ENCODE results near the gene SPIRE1.
"Not testable (repeated sequence)": the region's sequence is repeated elsewhere in the genome, so short reads cannot be mapped to it uniquely, and the experiment has no call there.

Gene SPIRE1

DNA sequence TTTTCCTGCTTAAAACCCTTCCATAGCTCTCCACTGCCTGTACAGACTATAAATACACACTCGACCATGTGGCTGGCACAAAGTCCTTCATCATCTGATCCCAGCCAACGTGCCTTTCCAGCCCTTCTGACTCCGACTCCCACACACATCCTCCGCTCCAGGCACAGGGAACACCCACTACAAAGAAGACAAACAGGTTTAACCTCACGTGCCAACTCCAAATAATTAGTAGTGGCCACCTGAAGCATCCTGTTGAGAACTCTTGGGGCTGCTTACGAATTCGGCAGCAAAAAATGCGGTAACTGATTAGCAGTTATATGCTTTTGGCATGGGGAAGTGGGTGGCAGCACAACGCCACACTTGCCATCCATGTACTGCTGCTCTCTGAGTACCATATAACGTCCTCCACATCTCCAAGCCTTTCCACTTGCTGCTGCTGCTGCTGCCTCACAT is 12.1 kb downstream of the SPIRE1 start:
- DNase-seq, result no peak

DNA sequence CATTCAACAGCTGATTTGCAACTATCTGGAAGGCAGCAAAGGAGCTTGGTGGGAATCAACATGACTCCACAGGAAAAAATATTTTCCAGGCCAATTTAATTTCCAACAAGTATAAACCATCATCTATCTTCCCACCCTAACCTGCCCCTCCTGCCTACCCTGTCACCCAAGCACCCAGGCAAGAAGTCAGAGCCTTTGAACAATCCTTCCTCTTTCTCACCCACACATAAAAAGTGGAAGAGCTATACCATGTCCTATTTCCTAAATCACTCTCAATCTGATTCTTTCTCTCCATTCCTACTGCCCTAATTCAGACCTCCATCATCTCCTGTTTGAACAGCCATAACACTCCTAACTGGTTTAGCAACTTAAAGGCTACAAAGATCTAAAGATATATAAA is 12.7 kb downstream of the SPIRE1 start:
- DNase-seq, result no peak

DNA sequence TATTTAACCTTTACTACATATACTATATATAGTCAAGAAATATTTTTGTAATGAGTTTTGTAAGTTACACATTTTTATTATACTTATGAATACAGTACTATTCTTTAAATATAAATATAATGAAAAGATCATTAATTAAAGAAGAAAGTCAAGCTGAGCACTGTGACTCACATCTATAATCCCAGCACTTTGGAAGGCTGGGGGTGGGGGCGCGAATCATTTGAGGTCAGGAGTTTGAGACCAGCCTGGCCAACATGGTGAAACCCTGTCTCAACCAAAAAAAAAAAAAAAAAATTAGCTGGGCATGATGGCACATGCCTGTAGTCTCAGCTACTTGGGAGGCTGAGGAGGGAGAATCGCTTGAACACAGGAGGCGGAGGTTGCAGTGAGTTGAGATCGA is 14.2 kb downstream of the SPIRE1 start:
- not testable (repeated sequence) for DNase-seq

DNA sequence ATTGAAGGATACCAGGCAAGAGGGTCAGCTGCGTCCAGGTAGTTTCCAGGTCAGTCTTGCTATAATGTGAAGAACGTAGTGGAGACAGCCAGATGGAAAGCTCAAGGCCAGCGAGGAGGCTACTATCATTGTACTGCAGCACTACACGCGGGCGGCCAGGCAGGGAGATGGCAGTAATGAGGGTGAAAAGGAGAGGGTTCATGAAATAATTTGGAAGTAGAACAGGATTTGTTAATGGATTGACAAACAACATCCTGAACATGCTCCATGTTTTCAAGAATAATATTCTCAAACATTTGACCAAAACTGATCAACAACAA is 17.1 kb downstream of the SPIRE1 start:
- DNase-seq, result no peak

DNA sequence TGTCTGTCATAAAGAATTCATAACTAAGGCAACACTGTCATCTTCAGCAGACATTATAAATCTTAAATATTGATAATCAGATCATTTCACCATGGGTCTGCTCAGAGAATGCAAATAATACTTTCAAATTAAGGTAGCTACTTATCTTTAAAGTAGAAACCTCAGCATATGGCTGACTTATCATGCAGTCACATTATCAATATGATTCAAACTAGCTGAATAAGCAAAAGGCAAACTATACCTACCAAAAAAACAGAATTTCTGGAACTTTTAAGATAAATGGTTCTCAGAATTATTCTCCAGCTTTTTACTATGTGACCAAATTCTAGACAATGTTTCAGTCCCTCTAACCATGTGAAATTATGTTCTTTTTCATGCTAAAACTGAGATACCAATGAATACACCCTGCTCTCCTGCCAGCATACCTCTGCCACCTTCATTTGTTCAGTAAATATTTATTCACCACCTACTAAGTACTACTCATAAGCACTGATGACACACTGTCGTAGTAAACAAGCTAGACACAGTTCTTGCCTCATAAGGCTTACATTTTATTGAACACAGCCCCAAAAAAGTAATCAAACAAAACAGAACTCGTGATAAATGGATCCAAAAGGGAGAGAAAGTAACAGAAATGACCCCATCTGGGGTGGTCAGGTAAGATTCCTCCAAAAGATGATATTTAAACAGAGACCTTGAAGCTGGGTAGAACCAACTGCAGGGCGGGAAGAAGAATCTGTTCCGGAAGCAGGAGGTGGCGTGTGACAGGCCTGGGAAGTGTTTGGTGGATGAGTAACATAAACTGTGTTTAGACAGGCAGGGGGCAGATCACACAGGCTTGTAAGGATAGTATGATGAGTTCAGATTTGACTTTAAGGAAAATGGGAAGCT is 17.7 kb downstream of the SPIRE1 start:
- no peak for DNase-seq

DNA sequence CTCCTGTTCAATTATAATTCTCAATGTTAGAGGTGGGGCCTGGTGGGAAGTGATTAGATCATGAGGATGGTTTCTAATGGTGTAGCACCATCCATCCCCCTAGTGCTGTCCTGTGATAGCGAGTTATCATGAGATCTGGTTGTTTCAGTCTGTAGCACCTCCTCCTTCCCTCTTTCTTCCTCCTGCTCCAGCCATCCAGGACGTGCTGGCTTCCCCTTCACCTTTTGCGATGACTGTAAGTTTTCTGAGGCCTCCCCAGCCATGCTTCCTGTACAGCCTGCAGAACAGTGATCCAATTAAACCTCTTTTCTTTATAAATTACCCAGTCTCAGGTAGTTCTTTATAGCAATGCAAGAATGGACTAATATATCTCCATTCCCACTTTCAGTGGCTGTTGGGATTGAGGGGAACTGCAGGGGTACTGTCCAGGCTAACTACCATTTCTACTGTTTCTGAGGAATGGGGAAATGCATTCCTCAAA is 19.2 kb downstream of the SPIRE1 start:
- DNase-seq, result no peak

DNA sequence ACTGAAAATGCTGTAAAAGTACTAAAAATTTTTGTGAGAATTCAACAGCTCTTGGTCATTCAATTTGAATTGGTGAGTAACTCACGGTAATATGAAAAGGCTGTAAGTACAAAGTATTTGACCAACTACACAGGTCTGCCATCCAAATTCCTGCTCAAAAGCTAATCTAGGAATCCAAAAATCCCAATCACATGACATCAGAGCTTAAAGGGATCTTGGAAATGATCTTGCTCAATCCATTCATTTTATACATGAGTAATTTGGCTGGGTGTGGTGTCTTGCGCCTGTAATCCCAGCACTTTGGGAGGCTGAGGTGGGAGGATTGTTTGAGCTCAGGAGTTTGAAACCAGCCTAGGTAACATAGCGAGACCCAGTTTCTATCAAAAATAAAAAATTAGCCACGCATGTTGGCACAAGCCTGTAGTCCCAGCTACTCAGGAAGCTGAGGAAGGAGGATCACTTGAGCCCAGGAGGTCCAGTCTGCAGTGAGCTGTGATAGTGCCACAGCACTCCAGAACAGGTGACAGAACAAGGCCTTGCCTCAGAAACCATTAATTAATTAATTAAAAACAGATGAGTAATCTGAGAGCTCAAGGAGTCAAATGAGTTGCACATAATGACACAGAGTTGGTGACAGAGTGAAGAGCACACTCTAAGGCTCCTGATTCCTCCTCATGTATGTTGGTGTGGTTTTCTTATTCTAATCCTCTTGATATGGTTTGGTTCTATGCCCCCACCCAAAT is 19.8 kb downstream of the SPIRE1 start:
- DNase-seq, result no peak

DNA sequence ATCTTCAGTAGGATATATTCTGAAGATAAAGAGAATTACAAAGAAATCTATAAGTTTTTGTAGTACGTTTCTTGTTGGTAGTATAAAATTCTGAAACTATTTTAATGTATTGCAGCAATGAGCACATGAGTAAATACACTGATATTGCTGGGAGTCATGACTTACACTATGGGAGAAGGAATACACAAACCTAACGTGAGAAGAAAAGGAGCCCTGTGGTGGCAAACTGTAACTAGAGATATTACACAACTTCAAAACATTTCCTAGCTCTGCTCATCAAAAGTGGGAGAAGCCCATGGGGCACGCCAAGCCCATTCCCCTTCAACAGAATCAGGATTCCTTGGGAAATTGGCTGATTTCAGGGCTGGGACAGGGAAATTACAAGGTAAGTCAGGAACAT is 20.5 kb downstream of the SPIRE1 start:
- no peak for DNase-seq

DNA sequence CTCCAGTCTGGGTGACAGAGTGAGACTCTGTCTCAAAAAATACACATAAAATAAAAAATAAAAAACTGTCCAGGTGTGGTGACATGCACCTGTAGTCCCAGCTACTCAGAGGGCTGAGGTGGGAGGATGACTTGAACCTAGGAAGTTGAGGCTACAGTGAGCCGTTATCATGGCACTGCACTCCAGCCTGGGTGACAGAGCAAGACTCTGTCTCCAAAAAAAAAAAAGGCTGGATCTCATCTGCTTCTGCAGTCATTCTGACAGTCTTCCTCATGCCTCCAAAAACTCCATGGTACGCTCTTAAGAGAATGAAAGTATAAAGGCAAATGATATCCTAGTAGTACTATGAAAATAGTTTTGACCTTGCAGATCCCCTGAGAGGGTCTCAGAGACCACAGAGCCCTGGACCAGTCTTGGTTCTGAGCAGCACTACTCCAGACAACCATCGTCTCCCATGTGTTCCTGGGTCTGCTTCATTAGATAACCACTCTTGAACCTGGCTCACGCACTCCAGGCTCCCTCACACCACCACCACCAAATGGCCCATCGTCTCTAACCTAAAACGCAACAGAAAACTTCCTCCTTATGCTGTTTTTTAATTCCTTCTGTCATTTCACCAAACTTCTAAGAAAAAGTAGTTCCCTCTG is 26.0 kb downstream of the SPIRE1 start:
- no peak for DNase-seq

DNA sequence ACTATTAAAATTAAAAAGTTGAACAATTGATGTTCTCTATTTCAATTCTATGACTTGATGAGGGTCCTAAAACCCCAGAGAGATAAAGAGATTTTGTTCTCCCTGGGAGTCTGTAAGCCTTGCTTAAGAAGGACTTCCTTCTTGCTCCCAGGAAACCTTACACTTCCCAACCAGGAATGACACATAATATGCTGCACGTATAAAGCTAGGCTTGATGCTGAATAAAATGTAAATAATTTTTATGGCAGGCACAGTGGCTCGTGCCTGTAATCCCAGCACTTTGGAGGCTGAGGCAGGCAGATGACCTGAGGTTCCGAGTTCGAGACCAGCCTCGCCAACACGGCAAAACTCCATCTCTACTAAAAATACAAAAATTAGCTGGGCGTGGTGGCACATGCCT is 27.8 kb downstream of the SPIRE1 start:
- DNase-seq, result no peak

DNA sequence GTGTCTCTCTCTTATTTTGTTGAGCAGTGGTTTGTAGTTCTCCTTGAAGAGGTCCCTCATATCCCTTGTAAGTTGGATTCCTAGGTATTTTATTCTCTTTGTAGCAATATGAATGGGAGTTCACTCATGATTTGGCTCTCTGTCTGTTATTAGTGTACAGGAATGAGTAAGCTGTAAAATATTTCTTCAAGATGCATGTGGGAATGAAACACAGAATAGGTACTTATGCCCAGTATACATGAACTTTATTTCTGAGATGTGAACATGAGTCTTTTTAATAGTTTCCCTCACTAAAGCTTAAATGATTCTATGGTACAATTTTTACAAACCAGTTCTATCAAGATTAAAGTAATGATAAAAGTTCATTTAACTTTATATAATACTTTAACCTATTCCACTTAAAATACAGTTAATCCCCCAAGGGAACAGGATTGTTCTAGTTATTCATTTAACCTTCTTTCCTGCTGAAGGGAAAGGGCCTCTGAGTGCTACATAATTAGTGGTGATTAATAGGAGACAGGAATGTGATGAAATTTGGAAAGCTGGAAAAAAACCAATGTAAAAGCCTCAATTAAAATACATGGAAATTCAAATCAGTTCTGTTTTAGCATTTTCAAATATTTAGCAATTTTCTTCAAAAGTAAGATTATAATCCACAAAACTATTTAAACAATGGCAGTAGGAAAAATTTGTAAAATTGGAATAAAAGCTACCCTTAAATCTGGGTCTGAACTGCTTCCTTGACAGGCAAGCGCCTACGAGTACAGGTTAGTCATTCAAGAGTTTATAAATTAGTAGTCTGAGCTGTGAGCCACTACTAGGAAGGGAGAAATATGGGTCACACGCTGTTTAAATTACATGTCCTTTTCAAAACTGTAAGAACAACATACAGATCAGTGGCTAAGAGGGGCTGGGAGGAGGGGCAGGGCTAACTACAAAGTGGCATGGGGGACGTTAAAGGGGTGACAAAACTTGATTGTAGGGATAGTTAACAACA is 28.9 kb downstream of the SPIRE1 start:
- no peak for DNase-seq

DNA sequence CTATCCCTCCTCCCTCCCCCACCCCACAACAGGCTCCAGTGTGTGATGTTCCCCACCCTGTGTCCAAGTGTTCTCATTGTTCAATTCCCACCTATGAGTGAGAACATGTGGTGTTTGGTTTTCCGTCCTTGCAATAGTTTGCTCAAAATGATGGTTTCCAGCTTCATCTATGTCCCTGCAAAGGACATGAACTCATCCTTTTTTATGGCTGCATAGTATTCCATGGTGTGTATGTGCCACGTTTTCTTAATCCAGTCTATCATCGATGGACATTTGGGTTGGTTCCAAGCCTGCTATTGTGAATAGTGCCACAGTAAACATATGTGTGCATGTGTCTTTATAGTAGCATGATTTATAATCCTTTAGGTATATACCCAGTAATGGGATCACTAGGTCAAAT is 30.7 kb downstream of the SPIRE1 start:
- DNase-seq, result not testable (repeated sequence)

DNA sequence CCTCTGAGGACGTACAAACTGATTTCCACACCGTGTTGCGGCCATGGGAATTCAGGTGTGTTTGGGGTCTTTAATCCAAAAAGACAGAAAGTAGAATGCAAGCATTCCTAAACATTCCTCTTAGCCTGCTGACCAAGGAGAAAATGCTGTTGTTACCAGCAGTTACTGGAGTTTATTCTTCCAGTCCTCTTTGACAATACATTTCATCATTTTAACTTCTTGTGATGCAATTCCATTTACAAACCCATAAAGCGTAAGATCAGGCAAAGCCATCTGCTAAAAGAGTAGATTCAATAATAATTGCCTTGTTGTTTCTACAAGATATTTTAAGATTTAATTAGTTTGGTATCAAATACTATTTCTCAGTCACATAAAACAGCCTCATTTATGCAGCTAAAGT is 32.7 kb downstream of the SPIRE1 start:
- DNase-seq, result no peak

DNA sequence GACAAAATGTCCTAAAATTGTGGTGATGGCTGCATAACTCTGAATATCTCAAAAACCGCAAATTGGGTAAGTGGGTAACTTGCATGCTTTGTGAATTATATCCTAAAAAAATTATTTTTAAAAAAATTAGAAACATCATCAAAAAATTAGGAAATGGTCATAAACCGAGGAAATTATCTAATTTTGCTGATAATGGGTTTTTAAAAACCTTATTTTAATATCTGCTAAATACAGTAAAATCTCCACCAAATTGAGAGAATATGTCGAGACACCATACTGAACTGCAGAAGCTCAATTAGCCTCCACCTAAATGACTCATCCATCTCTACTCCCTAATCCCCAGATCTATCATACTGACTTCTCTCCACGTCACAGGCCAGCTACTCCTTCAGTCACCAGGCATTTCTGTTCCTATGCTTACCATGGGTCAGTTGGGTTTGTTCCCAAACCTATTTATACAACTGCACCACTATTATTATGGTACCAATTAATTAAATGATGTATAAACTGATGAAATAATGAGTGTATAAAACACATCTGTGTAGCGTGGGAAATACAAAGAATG is 36.1 kb downstream of the SPIRE1 start:
- no peak for DNase-seq

DNA sequence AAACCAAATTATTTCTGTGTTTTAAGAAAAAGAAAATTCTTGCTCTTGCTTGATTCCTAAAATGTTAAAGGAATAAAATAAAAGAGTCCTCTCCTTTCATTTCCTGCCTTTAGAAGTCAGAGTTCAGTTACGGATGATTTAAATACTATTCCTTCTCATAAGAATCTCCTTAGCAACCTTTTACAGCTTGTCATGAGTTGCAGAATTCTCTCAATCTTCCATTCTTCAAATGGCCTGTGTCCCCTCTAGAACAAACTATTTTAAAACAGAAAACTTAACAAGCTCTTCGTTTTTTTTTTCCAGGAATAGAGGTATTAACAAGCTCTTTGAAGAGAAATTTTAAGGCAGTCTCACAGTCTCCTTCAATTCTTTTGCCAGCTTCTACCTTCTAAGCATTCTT is 42.2 kb downstream of the SPIRE1 start:
- no peak for DNase-seq

DNA sequence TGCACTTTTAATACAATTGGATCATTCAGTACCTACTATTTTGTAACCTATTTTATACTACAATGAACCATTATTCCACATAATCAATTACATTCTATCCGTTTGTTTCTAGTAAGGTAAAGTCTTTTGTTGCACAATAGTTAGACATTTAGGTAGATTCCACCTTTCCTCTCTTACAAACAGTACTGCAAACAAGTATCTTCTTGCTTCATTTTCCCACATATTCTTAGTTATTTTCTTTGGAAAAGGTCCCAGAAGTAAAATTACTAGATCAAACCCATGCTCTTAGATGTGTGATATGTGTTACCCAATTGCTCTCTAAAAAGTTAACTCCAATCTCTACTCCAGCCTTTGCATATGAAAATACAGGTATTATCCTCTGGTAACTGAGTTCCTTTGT is 49.6 kb downstream of the SPIRE1 start:
- DNase-seq, result no peak

DNA sequence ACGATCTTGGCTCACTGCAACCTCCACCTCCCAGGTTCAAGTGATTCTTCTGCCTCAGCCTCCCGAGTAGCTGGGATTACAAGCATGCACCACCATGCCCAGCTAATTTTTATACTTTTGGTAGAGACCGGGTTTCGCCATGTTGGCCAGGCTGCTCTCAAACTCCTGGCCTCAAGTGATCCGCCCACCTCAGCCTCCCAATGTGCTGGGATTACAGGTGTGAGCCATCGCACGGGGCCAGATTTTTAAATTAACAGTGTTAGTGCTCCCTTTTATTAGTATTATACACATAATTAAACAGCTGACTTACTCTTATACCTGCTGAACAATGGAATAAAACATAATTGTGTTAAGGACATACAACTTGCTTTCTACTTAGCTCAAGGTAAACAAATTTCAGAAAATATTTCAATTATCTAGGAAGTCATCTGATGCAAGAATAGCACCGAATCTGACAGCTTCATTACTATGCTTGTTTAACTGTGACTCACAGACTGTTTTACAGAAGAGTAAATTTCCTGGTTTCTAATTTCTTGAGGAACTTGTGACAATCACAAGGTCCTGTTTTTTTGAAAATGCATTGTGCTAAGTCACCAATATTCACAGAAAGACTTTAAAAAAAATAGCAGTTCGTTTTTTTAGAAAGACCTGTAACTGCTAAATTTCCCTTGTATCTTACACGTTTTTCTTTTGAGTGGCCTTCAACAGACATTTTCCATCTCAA is 51.2 kb downstream of the SPIRE1 start:
- DNase-seq, result no peak

DNA sequence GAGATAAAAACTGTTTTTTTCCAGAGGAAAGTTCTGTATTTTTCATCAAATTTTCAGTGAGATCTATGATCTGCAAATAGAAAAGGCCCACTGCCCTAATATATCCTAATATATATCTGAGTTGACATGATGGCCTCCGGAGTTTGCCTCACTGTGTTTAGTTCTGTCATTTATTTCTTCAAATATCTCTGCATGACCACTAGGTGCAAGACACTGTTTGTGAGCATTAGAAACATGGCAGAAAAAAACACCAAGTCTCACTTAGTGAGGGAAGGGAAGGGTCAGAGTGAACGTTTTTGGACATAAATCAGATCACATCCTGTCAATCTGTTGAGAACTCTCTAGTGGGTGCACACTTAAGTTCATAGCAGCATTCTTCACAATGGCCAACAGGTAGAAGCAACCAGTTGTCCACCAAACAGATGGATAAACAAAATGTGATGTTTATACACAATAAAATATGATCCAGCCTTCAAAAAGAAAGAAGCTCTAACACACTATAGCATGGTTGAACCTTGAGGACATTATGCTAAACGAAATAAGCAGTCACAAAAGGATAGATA is 53.4 kb downstream of the SPIRE1 start:
- no peak for DNase-seq

DNA sequence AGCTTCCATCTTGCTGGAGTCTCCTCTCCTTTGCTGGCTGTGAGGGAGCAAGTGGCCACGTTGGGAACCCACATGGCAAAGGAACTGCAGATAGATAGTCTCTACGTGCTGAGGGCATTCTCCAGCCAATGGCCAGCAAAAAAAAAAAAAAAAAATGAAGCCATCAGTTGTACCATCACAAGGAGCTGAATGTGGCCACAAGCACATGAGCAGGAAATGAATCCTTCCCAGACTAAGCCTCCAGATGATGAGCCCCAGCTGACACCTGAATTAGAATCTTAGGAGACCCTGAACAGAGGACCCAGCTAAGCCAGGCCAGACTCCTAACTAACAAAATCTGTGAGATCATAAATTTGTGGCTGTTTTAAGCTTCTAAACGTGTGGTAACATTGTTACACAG is 57.9 kb downstream of the SPIRE1 start:
- DNase-seq, result no peak

DNA sequence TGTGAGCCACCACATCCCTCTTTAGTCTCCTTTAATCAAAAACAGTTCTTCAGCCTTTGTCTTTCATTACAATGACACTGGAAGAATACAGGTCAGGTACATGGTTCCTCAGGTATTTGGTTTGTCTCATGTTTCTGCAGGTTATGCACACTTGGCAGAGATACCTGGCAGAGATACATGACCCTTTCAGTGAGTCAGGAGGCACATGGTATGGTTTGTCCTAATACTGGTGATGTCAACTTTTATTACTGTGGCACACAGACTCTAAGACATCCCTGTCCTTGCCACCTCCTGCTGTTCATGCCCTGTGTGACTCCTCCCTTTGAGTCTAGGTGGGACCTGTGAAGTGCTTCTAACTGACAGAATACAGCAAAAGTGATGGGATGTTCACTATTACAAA is 58.4 kb downstream of the SPIRE1 start:
- DNase-seq, result no peak

Data from CD4-positive, alpha-beta T cell treated with Interleukin-17A for 1 hour (primary cell).